ENCODE data around the gene LSAMP. TPM values are rescaled to one million over a fixed set of nuclear protein-coding genes. Genes with fewer than 3 reads are reported as not detected.

LSAMP gene
- total and polyA plus RNA-seq, 2 experiments from 2014 or later: 2.0 to 2.9 TPM

DNA sequence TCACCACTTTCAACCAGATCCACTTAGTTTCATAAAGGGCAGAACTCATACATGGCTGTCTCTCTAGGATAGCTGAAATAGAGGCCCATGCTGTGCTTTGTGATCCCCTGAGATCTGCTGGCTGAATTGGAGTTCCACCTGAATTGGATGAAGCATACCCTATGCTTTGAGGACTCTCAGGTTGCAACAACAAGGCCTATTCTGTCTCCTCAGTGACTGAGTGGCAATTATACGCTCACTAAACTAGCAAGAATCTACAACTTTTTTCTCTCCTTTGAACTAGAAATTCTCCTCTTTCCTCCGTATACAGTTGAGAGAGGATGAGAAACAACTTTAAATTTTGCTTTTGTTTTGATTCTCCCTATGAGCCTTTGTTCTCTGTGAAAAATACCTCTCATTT lies 348.7 kb downstream of the LSAMP start (continued):
- TF ChIP-seq ZNF462 (CRISPR knock-in tag; IDR thresholded peaks at IDR 0.05): no peak

GRCh38 chr3:116093374-116093773 lies 351.9 kb downstream of the LSAMP start:
- Histone ChIP-seq H3K36me3 (ENCODE audit: insufficient read depth) (no peaks in the 10 kb centered on the region), H3K27ac (ENCODE audit: low read depth) (no peak overlapping the region), H2AFZ (no peak overlapping the region), H3K79me2 (replicated peaks; ENCODE audit: insufficient read depth) (no peaks in the 10 kb centered on the region), H3F3A (replicated peaks; ENCODE audit: low read depth) (no peaks in the 10 kb centered on the region), H3K4me2 (no peak overlapping the region), H3K9me2 (ENCODE audit: insufficient read depth) (no peaks in the 10 kb centered on the region; the same call in 1 of the 2 replicates), H3K27me3 (ENCODE audit: insufficient read depth) (no peaks in the 10 kb centered on the region), H4K20me1 (replicated peaks; ENCODE audit: insufficient read depth) (no peaks in the 10 kb centered on the region), H3K4me1 (ENCODE audit: insufficient read depth) (no peaks in the 10 kb centered on the region), H3K4me3 (no peak overlapping the region)
- peaks cover 11% of the 10 kb centered on the region; the same call in 2 of the 3 replicates for H3K9me3 Mint-ChIP-seq
- no peak overlapping the region for H3K4me3 Mint-ChIP-seq
- peaks cover 7% of the 10 kb centered on the region; the same call in 1 of the 3 replicates for H3K36me3 Mint-ChIP-seq (ENCODE audit: low read depth)
- no peak for TF ChIP-seq JUNB (IDR thresholded peaks at IDR 0.05; ENCODE audit: unreplicated experiment)
- TF ChIP-seq ZNF462 (CRISPR knock-in tag; IDR thresholded peaks at IDR 0.05): no peak
- TF ChIP-seq, protein P1, sequence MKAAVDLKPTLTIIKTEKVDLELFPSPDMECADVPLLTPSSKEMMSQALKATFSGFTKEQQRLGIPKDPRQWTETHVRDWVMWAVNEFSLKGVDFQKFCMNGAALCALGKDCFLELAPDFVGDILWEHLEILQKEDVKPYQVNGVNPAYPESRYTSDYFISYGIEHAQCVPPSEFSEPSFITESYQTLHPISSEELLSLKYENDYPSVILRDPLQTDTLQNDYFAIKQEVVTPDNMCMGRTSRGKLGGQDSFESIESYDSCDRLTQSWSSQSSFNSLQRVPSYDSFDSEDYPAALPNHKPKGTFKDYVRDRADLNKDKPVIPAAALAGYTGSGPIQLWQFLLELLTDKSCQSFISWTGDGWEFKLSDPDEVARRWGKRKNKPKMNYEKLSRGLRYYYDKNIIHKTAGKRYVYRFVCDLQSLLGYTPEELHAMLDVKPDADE (IDR thresholded peaks at IDR 0.05): no peak
- TF ChIP-seq EZH2phosphoT487 (IDR thresholded peaks at IDR 0.05; ENCODE audit: unreplicated experiment): no peak
- TF ChIP-seq ZNF114 (CRISPR knock-in tag; IDR thresholded peaks at IDR 0.05): no peak
- no peak for TF ChIP-seq ZNF331 (CRISPR knock-in tag; IDR thresholded peaks at IDR 0.05; ENCODE audit: low read depth)
- no peak for TF ChIP-seq POLR2AphosphoS5 (IDR thresholded peaks at IDR 0.05; ENCODE audit: low read depth)
- no peak for TF ChIP-seq CREB1 (CRISPR knock-in tag; IDR thresholded peaks at IDR 0.05; ENCODE audit: low read depth)
- no peak for TF ChIP-seq STAT1 (IDR thresholded peaks at IDR 0.05; ENCODE audit: unreplicated experiment)
- DNase-seq (ENCODE audit: low spot score): no peak
- no peak overlapping the region for H3K27ac Mint-ChIP-seq
- H3K4me1 Mint-ChIP-seq: peaks cover 10% of the 10 kb centered on the region; the same call in 1 of the 3 replicates
- no peak for ATAC-seq
- peaks cover 2% of the 10 kb centered on the region for H3K27me3 Mint-ChIP-seq (ENCODE audit: insufficient read depth, low read depth, poor library complexity)
